ENCODE data around the gene GNPTAB. TPM values are rescaled to one million over a fixed set of nuclear protein-coding genes. Genes with fewer than 3 reads are reported as not detected.
"Not testable (repeated sequence)": the region's sequence is repeated elsewhere in the genome, so short reads cannot be mapped to it uniquely, and the experiment has no call there.

Gene GNPTAB
- total RNA-seq, 1 donor from 2014 or later = 45.7 TPM

DNA sequence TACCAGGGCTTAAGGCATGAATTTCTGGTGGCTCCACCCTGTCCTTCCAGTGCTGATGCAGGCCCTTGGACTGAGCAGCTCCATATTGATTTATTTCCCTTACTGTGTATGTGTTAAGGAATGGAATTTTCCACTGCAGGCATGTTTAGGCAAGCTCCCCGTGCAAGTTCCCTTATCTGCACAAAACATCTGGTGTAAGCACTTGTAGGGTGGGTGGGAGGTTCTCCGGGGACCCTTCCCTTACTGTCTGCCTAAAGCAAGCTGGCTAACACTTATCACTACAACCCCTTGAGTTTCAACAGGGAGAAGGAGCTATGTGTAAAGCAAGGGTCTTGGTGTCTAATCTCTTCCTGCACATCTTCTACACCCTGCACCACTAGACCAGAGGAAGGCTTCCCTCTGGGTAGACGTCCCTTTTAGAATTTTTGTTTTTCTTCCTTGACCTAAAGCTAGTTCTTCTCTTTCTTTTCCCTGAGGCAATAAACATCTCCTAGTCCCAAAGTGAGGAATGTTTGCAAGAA, 24.7 kb upstream of the GNPTAB start:
- intact Hi-C loops (cut with DNase I) = no loop called here

DNA sequence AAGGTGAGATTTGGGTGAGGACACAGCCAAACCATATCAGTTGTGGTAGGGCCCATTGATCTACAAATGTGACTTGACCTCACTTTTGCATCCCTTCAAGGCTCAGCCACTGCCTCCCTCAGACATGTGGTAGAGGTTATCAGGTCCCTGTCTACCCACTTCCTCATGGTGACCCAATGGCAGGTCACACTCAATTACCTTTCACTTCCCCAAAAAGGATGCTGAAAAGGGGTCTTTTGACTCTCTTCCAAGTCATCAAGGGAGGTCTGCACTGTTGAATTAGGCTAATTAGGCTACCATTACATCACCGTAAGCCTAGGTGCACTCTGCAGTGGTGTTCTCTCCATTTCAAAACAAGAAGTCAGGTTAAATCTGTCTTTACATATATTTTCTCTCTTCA, 24.0 kb upstream of the GNPTAB start:
- intact Hi-C loops (cut with DNase I) = no loop called here
- DNase-seq (ENCODE audit: low spot score) (no peak), ATAC-seq (no peak)

More for the DNA sequence above, 24.7 kb upstream of the GNPTAB start:
- DNase-seq (ENCODE audit: low spot score) (no peak), ATAC-seq (no peak)

DNA sequence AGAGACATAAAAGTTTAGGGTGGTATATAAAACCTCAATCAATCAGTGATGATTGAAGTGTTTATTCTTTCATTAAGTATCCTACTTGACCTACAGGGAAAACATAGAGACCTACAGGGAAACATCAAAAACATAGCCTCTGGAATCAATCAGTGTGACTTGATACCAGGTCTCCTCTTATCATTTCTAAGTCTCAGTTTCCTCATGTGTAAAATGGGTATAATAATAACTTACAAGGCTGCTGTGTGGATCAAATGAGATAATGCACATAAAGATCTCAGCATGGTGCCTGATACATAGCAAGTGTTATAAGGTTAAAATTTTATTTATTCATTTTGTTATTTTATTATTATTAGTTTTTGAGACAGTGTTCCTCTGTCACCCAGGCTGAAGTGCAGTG, 22.2 kb upstream of the GNPTAB start:
- intact Hi-C loops (cut with DNase I) = no loop called here
- DNase-seq (ENCODE audit: low spot score) (no peak), ATAC-seq (no peak)

DNA sequence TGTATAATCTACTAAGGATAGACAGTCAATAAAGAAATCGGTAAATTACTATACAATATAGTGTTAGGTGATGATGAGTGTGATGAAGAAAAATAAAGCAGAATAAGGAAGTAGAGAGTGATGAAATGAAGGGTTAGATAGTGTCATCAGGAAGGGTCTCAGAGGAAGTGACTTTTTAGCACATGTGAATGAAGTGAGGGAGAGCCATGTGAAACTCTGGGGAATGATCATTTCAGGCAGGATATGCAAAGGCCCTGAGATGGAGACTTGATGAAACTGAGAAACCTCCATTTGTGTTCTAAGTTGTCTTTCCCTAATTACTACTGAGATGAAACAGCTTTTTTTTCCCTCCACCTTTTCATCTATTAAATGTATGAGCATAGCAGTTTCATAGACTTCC, 19.4 kb upstream of the GNPTAB start:
- DNase-seq (ENCODE audit: low spot score) (no peak), ATAC-seq (no peak)
- intact Hi-C loops (cut with DNase I) = no loop called here

DNA sequence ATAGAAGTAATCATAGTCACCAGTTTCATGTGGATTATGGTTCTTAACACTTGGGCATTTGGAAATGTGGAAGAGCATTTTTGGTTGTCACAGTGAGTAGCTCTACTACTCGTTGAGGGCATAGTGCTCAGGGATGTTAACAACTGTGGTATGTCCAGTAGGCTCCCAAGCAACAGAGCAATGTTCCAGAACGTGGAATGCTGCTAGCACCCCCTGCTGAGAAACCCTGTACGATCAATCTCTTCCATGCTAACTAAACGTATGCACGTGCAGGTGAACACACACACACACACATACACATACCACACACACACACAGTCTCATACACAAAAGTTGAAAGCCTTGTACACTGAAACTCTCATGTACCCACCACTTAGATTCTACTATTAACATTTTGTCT, 16.6 kb upstream of the GNPTAB start:
- intact Hi-C loops (cut with DNase I) = no loop called here
- no peak for ATAC-seq

DNA sequence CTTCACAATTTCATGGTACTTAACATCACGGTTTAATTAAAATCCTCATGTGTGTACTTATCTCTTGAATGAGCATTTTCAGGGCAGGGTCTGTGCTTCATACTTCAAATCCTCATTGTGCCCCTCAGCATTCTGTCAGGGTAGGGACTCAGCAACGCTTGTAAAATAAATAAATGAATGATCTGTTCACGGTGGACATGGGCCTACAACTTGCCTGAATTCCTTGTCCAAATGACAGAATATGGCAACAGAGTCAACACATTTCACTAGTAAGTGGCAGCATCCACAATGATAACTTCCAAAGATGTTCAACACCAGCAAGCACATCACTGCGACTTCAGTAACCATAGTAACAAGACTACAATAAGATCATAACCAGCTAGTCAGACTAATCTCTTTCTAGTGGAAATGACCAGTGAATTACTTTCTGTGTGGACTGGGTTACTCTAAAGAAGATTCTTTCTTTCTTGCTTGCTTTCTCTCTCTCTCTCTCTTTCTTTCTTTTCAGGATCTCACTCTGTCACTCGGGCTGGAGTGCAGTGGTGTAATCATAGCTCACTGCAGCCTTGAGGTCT, 14.5 kb upstream of the GNPTAB start:
- no peak for DNase-seq (ENCODE audit: low spot score)
- intact Hi-C loops (cut with DNase I) = no loop called here
- ATAC-seq = no peak

More for the DNA sequence above, 16.6 kb upstream of the GNPTAB start:
- DNase-seq (ENCODE audit: low spot score) = no peak

DNA sequence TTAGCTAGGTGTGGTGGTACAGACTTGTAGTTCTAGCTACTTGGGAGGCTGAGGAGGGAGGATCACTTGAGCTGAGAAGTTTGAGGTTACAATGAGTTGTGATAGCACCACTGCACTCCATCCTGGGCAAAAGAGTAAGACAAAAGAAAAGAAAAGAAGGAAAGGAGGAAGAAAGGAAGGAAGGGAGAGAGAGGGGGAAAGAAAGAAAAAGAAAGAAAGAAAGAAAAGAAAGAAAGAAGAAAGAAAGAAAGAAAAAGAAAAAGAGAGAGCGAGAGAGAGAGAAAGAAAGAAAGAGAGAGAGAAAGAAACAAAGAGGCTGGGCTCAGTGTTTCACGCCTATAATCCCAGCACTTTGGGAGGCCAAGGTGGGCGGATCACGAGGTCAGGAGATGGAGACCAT, 10.3 kb upstream of the GNPTAB start:
- ATAC-seq = no peak
- intact Hi-C loops (cut with DNase I) = no loop called here
- no peak for DNase-seq (ENCODE audit: low spot score)

DNA sequence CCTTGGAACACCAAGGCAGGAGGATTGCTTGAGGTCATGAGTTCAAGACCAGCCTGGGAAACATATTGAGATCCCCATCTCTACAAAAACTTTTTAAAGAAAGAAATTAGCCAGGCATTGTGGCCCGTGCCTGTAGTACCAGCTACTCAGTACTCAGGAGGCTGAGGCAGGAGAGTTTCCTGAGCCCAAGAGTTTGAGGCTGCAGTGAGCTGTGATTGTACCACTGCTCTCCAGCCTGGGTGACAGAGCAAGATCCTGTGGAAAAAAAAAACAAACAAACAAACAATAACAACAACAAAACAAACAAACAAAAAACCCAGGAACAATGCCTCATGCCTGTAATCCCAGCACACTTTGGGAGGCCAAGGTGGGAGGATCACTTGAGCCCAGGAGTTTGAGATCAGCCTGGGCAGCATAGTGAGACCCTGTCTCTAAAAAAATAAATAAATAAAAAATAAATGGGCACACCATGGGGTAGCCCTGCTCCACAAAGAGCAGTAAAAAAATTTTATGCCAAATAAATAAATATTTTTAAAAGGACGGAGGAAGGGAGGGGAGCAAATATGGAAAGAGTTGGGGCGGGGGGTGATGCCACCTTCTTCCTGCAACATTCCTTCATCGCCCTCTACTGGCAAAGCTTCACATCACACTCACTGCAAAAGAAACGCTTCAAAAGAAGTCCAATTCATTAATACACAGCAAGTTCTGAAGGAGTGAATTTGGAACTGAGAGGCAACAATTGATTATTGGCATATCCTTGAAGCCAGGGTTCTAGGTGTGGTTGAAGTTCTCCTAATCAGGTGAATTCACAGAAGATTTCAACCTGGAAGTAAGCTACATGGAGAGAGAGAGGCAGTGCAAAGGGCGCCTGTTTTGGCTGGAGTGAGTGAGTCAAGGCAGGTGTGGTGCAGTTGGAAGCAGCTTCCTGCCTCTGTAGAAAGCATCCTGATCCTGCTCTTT, 8.8 kb upstream of the GNPTAB start:
- DNase-seq (ENCODE audit: low spot score) = peak; percentile 75
- intact Hi-C loops (cut with DNase I) = loop anchor here (5.0 to 10.0 kb wide), 2 partner anchors 65 to 417 kb away; no protein-coding TSS in a partner anchor
- peak; percentile 77 for ATAC-seq

DNA sequence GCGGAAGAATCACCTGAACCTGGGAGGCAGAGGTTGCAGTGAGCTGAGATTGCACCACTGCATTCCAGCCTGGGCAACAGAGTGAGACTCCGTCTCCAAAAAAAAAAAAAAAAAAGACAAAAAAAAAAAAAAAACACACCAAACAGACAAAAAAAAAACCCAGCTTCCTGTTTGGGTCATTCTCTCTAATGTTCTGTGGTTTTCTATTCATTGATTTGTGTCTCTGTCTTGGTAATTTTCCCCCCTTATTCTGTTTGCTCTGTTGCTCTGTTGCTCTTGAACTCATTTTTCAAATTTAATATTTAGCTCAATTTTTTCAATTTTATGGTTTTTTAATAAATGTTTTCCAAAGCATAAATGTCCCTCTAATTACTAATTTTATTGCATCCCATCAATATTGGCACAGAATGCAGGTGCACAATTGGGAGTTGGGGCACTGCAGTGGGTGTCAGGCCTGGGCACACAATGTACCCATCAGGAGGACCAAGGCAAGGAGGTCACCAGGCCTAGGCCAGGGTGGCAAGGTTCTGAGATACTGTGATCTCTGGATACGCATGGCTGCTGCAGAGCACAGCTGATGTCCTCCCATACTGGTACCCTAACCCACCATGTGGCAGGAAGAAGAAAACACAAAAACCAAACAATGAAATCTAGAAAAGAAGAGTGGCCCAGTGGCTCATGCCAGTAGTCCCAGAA, 8.0 kb upstream of the GNPTAB start:
- ATAC-seq (peak; percentile 34), DNase-seq (ENCODE audit: low spot score) (no peak)
- intact Hi-C loops (cut with DNase I) = loop anchor here (5.0 to 10.0 kb wide), 2 partner anchors 64 to 416 kb away; no protein-coding TSS in a partner anchor

DNA sequence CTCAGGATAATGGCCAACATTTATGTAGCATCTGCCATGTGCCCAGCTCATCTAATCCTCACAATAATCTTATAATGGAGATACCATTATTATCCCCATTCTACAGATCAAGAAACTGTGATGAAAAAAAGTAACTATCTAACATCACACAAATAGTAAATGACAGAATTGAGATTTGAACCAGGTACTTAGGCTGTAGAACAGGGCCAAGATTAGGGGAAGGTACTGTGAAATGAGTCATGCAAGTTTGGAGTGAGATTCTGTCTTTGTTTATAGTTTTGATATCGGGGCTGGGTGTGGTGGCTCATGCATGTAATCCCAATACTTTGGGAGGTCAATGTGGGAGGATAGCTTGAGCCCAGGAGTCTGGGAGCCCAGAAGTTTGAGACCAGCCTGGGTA, 1.3 kb upstream of the GNPTAB start:
- DNase-seq (ENCODE audit: low spot score) (no peak), ATAC-seq (no peak)
- intact Hi-C loops (cut with DNase I) = loop anchor here (10.0 kb wide), 1 partner anchor 57 kb away; no protein-coding TSS in a partner anchor

DNA sequence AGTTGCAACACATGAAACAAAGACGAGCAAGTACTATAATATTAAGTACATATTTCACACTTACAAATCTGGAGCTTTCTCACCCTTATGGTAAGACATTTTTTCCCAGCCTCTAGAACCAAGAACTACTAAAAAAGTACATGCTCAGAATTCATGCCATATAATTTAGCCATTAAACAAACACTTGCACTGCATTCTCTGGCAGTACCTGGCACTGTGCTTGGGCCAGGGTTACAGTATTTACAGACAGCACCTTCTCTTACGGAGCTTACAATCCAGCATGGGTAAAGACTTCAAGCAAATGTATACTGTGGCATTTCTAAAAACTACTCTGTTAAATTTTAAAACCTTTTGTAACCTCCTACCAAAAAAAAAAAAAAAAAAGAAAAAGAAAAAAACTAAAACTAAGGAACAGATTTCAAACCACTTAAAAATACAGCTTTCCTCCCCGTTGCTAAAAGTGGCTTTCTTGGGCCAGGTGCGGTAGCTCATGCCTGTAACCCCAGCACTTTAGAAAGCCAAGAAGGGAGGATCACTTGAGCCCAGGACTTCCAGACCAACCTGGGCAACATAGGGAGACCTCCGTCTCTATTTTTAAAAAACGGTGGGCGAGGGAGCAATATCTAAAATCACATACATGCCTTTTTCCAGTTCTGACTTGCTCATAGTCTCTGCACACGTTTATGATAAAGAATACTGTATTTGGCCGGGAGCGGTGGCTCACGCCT, 956 bp downstream of the GNPTAB start:
- ATAC-seq (peak; percentile 38), DNase-seq (ENCODE audit: low spot score) (no peak)
- intact Hi-C loops (cut with DNase I) = loop anchor here (10.0 kb wide), 1 partner anchor 55 kb away; no protein-coding TSS in a partner anchor

DNA sequence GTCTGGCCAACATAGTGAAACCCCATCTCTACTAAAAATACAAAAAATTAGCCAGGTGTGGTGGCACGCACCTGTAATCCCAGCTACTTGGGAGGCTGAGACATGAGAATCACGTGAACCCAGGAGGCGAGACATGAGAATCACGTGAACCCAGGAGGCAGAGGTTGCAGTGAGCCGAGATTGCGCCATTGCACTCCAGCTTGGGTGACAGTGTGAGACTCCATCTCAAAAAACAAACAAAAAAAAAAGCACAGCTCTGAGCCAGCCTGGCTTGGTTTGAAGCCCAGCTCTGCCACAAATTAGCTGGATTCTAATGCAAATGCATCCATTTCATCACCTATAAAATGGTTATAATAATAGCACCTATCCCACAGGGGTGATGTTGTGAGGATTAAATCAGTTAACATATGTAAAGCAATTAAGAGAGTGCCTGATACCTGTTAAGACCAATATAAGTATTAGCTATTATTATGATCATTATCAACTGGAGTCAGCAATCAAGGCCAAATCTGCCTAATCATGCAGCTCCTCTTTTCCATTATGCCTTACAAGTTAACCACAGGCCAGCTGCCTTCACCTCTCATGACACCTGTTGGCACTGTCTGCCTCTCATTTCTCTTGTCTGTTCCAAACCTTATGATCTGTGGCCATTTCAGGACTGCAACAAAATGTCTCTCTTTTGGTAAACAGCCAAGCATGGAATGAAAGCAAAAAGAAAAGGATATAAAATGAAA, 2.1 kb downstream of the GNPTAB start:
- DNase-seq (ENCODE audit: low spot score) = no peak

DNA sequence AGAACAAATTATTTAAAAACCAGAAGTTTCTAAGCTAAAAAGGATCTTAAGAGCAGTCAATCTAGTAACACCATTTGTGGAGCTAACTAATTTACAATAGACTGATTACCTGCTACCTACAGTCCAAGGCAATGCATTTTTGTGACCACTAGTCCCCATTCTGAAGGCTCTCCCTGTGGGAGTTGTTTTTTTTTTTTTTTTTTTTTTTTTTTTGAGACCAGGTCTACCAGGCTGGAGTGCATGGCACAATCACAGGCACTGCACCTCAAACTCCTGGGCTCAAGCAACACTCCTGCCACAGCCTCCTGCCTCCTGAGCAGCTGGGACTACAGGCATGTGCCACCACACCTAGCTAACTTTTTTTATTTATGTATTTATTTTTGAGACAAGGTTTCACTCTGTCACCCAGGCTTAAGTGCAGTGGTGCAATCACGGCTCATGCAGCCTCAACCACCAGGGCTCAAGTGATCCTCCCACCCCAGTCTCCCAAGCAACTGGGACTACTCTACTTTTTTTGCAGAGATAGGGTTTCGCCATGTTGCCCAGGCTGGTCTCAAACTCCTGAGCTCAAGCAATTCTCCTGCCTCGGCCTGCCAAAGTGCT, 3.9 kb downstream of the GNPTAB start:
- DNase-seq (ENCODE audit: low spot score) = no peak
- intact Hi-C loops (cut with DNase I) = no loop called here
- no peak for ATAC-seq

More for the DNA sequence above, 2.1 kb downstream of the GNPTAB start:
- intact Hi-C loops (cut with DNase I) = no loop called here
- no peak for ATAC-seq

DNA sequence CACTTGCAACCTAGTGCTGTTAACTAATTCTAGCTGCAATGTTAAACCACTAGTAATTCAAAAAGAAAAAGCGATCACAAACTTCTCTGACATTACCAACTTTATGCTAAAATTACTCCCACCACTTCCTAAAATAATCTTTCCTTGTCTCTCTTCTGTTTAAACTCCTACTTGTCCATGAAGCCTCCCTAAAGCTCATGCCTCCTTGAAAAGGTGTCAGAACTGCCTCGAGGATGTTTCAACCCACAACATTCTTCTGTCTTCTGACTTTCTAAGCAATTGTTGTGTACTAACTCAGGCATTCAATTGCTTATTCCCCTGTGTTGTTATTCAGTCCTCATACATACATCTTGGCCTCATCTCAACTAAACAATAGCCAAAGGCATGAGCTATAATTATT, 5.9 kb downstream of the GNPTAB start:
- intact Hi-C loops (cut with DNase I) = no loop called here
- DNase-seq (ENCODE audit: low spot score) (no peak), ATAC-seq (no peak)

DNA sequence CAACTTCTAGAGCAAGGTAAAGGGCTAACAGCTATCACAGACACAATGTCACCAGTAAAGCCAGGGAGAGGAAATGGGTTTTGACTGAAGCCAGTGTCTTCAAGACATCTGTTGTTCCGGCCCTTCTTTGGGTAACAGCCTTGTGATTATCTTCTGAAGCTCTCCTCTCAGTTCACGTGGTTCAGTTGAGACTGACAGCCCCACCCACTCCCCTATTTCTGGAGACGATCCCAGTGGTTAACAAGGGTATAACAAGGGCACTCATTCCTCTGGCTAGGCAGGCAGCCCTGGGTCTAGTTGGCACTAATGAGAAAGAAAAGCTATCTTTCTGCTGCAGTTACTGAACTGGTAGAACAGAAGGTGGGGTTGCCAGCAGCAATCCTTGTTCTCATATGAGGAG, 6.9 kb downstream of the GNPTAB start:
- intact Hi-C loops (cut with DNase I) = no loop called here
- no peak for DNase-seq (ENCODE audit: low spot score)
- peak; percentile 70 for ATAC-seq

DNA sequence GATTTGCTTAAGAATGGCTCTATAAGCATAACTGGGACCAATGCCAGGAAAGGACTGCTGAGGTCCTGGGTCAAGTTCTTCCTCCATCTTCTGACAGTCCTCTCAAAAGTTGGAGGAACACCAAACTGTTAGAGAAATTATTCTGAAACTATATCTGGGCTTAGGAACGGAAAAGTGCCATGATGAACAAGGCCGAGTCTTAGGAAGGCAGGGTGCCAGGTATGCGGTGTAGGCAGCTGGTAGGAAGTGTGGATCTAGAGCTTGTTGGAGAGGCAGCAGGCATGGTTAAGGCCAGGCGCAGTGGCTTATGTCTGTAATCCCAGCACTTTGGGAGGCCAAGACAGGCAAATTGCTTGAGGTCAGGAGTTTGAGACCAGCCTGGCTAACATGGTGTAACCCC, 7.7 kb downstream of the GNPTAB start:
- DNase-seq (ENCODE audit: low spot score) (no peak), ATAC-seq (no peak)
- intact Hi-C loops (cut with DNase I) = no loop called here

DNA sequence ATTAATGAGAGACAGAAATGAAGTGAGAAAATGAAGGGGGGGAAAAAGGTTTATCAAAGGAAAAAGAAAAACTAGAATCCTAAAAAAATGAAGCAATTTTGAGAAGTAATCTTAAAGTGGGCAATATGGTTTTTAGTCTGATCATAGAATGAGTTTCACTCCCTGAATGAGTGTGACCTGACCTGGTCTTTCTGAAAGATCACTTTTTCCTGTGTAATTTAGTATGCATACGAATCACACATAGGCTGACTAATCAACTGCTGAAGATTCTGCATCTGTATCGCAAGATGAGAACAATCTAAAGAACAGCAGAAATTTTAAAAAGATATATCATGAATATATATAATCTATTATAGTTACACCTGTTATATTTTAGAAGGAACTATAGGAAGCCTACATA, 11.3 kb downstream of the GNPTAB start:
- intact Hi-C loops (cut with DNase I) = no loop called here
- no peak for ATAC-seq
- DNase-seq (ENCODE audit: low spot score) = no peak

DNA sequence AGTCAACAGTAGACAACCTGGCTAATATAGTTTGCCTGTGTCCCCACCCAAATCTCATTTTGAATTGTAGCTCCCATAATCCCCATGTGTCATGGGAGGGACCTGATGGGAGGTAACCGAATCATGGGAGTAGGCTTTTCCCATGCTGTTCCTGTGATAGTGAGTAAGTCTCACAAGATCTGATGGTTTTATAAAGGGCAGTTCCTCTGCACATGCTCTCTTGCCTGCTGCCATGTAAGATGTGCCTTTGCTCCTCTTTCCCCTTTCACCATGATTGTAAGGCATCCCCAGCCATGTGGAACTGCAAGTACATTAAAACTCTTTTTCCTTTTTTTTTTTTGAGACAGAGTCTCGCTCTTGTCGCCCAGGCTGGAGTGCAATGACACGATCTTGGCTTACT, 12.1 kb downstream of the GNPTAB start:
- DNase-seq (ENCODE audit: low spot score); intact Hi-C loops (cut with DNase I); ATAC-seq: not testable (repeated sequence)
